Neuron (in vitro differentiated cells): Measurements from ENCODE around the gene MRC1.

Experiments used
- H2AFZ ChIP-seq: one replicate; pipeline ENCODE4 v1.6.1; 2013; ENCODE audit warnings: low read depth, mild to moderate bottlenecking, inconsistent platforms, low read length, moderate library complexity
- H3K27me3 ChIP-seq: one replicate; pipeline ENCODE4 v1.6.1; 2013; ENCODE audit warnings: low read length; ENCODE audit not compliant: insufficient read depth
- H3K36me3 ChIP-seq: one replicate; pipeline ENCODE4 v1.6.1; 2013; ENCODE audit warnings: low read length; ENCODE audit not compliant: insufficient read depth
- H3K4me1 ChIP-seq: one replicate; pipeline ENCODE4 v1.6.1; 2013; ENCODE audit warnings: low read length; ENCODE audit not compliant: insufficient read depth
- H3K4me3 ChIP-seq: 2 replicates; pipeline ENCODE4 v1.5.1; 2013; ENCODE audit warnings: mild to moderate bottlenecking, low read length, moderate library complexity
- H3K9me3 ChIP-seq: one replicate; pipeline ENCODE4 v1.6.1; 2013; ENCODE audit warnings: low read length

Gene MRC1

GRCh38 chr10:17866346-17866745, 57.2 kb downstream of the MRC1 start:
- Histone ChIP-seq H3K27me3 (no peaks in the 10 kb centered on the region), H3K36me3 (no peaks in the 10 kb centered on the region), H3K4me1 (no peaks in the 10 kb centered on the region), H2AFZ (no peak overlapping the region), H3K4me3 (no peak overlapping the region), H3K9me3 (no peaks in the 10 kb centered on the region)

- Histone ChIP-seq H3K4me3 (no peak overlapping the region), H3K36me3 (no peaks in the 10 kb centered on the region), H2AFZ (no peak overlapping the region), H3K4me1 (no peaks in the 10 kb centered on the region), H3K9me3 (no peaks in the 10 kb centered on the region), H3K27me3 (no peaks in the 10 kb centered on the region)
Observed at GRCh38 chr10:17867056-17867455, 57.9 kb downstream of the MRC1 start.

GRCh38 chr10:17871036-17871435, 61.9 kb downstream of the MRC1 start:
- Histone ChIP-seq H2AFZ (no peak overlapping the region), H3K36me3 (no peaks in the 10 kb centered on the region), H3K4me1 (no peaks in the 10 kb centered on the region), H3K27me3 (no peaks in the 10 kb centered on the region), H3K9me3 (no peaks in the 10 kb centered on the region), H3K4me3 (no peak overlapping the region)

GRCh38 chr10:17872191-17873091, 63.3 kb downstream of the MRC1 start:
- Histone ChIP-seq H3K36me3 (no peaks in the 10 kb centered on the region), H2AFZ (no peak overlapping the region), H3K27me3 (no peaks in the 10 kb centered on the region), H3K4me3 (no peak overlapping the region), H3K9me3 (no peaks in the 10 kb centered on the region), H3K4me1 (no peaks in the 10 kb centered on the region)

GRCh38 chr10:17873946-17874345, 64.8 kb downstream of the MRC1 start:
- H3K4me1 ChIP-seq = no peaks in the 10 kb centered on the region
- no peak overlapping the region for H3K4me3 ChIP-seq
- H3K36me3 ChIP-seq = no peaks in the 10 kb centered on the region
- H2AFZ ChIP-seq = no peak overlapping the region
- no peaks in the 10 kb centered on the region for H3K9me3 ChIP-seq
- H3K27me3 ChIP-seq = no peaks in the 10 kb centered on the region

GRCh38 chr10:17877121-17877520, 68.0 kb downstream of the MRC1 start:
- Histone ChIP-seq H3K4me1 (no peaks in the 10 kb centered on the region), H3K36me3 (no peaks in the 10 kb centered on the region), H3K27me3 (no peaks in the 10 kb centered on the region), H3K9me3 (no peaks in the 10 kb centered on the region), H2AFZ (no peak overlapping the region), H3K4me3 (no peak overlapping the region)

- Histone ChIP-seq H3K27me3 (no peaks in the 10 kb centered on the region), H3K4me1 (no peaks in the 10 kb centered on the region), H3K9me3 (no peaks in the 10 kb centered on the region), H2AFZ (no peak overlapping the region), H3K4me3 (no peak overlapping the region), H3K36me3 (no peaks in the 10 kb centered on the region)
Observed at GRCh38 chr10:17878896-17879295, 69.7 kb downstream of the MRC1 start.

GRCh38 chr10:17880601-17881000, 71.5 kb downstream of the MRC1 start:
- H3K9me3 ChIP-seq = no peaks in the 10 kb centered on the region
- H3K36me3 ChIP-seq = no peaks in the 10 kb centered on the region
- no peak overlapping the region for H3K4me3 ChIP-seq
- H3K27me3 ChIP-seq = no peaks in the 10 kb centered on the region
- no peaks in the 10 kb centered on the region for H3K4me1 ChIP-seq
- H2AFZ ChIP-seq = no peak overlapping the region

- H3K36me3 ChIP-seq = no peaks in the 10 kb centered on the region
- no peak overlapping the region for H2AFZ ChIP-seq
- no peaks in the 10 kb centered on the region for H3K4me1 ChIP-seq
- H3K4me3 ChIP-seq = no peak overlapping the region
- H3K27me3 ChIP-seq = no peaks in the 10 kb centered on the region
- no peaks in the 10 kb centered on the region for H3K9me3 ChIP-seq
Observed at GRCh38 chr10:17882557-17882956, 73.4 kb downstream of the MRC1 start.

- no peaks in the 10 kb centered on the region for H3K27me3 ChIP-seq
- no peaks in the 10 kb centered on the region for H3K36me3 ChIP-seq
- H3K9me3 ChIP-seq = no peaks in the 10 kb centered on the region
- H3K4me1 ChIP-seq = no peaks in the 10 kb centered on the region
- no peak overlapping the region for H2AFZ ChIP-seq
- H3K4me3 ChIP-seq = no peak overlapping the region
Observed at GRCh38 chr10:17883621-17884020, 74.5 kb downstream of the MRC1 start.

GRCh38 chr10:17888189-17888588, 79.0 kb downstream of the MRC1 start:
- no peaks in the 10 kb centered on the region for H3K27me3 ChIP-seq
- no peak overlapping the region for H3K4me3 ChIP-seq
- H3K9me3 ChIP-seq = no peaks in the 10 kb centered on the region
- no peaks in the 10 kb centered on the region for H3K4me1 ChIP-seq
- no peak overlapping the region for H2AFZ ChIP-seq
- H3K36me3 ChIP-seq = no peaks in the 10 kb centered on the region

- H3K4me3 ChIP-seq = no peak overlapping the region
- H3K4me1 ChIP-seq = no peaks in the 10 kb centered on the region
- H3K27me3 ChIP-seq = no peaks in the 10 kb centered on the region
- H3K9me3 ChIP-seq = no peaks in the 10 kb centered on the region
- no peaks in the 10 kb centered on the region for H3K36me3 ChIP-seq
- H2AFZ ChIP-seq = no peak overlapping the region
Observed at GRCh38 chr10:17891435-17891834, 82.3 kb downstream of the MRC1 start.

- Histone ChIP-seq H3K4me1 (no peaks in the 10 kb centered on the region), H3K4me3 (no peak overlapping the region), H3K9me3 (no peaks in the 10 kb centered on the region), H2AFZ (no peak overlapping the region), H3K36me3 (no peaks in the 10 kb centered on the region), H3K27me3 (no peaks in the 10 kb centered on the region)
Observed at GRCh38 chr10:17904564-17904963, 95.4 kb downstream of the MRC1 start.

- Histone ChIP-seq H3K4me1 (no peaks in the 10 kb centered on the region), H3K27me3 (no peaks in the 10 kb centered on the region), H3K9me3 (no peaks in the 10 kb centered on the region), H2AFZ (no peak overlapping the region), H3K4me3 (no peak overlapping the region), H3K36me3 (no peaks in the 10 kb centered on the region)
Observed at GRCh38 chr10:17905491-17905890, 96.3 kb downstream of the MRC1 start.
